ENCODE results near the gene APBA2. TPM values are rescaled to one million over a fixed set of nuclear protein-coding genes. Genes with fewer than 3 reads are reported as not detected.

Gene APBA2
- total and polyA plus RNA-seq, 12 donors, result 0.16 to 0.85 (median 0.46) TPM

DNA sequence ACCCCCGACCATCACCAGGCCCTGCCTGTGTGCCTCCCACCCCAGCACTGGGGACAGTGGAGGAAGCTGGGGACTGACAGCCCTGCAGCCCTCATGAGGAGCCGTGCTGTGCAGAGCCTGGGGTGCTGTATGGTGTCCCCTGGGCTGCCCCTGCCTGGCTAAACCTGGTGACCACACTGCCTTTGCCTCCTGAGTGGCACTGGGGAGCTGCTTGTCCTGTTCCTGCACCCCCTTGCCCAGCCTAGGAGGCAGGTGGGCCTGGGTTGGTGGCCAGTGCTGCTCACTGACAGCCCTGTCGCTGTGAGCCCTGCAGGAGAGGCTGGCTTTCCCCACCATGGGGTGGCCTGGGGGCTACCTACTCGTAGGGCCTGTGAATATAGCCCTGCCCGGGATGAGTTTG lies 224.4 kb downstream of the APBA2 start:
- ATAC-seq, result no peak

GRCh38 chr15:29110733-29111132 lies 225.0 kb downstream of the APBA2 start:
- Histone ChIP-seq H3K27me3 (peaks cover 0 to 61% (median 38%) of the 10 kb centered on the region in 7 donors), H3K9me3 (no peaks in the 10 kb centered on the region)

More for the DNA sequence above, 224.4 kb downstream of the APBA2 start:
- Histone ChIP-seq H3K27ac (no peak overlapping the region), H3K9me3 (no peaks in the 10 kb centered on the region), H3K4me1 (peaks cover 0 to 5% (median 2%) of the 10 kb centered on the region in 9 donors), H3K36me3 (no peaks in the 10 kb centered on the region), H3K27me3 (peaks cover 0 to 56% (median 32%) of the 10 kb centered on the region in 7 donors), H3K4me3 (no peak overlapping the region)
- intact Hi-C loops (cut with DNase I), result no loop called here
- TF ChIP-seq, protein P1, sequence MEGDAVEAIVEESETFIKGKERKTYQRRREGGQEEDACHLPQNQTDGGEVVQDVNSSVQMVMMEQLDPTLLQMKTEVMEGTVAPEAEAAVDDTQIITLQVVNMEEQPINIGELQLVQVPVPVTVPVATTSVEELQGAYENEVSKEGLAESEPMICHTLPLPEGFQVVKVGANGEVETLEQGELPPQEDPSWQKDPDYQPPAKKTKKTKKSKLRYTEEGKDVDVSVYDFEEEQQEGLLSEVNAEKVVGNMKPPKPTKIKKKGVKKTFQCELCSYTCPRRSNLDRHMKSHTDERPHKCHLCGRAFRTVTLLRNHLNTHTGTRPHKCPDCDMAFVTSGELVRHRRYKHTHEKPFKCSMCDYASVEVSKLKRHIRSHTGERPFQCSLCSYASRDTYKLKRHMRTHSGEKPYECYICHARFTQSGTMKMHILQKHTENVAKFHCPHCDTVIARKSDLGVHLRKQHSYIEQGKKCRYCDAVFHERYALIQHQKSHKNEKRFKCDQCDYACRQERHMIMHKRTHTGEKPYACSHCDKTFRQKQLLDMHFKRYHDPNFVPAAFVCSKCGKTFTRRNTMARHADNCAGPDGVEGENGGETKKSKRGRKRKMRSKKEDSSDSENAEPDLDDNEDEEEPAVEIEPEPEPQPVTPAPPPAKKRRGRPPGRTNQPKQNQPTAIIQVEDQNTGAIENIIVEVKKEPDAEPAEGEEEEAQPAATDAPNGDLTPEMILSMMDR (IDR thresholded peaks at IDR 0.05), result no peak
- DNase-seq, result no peak
- WGBS, 2 donors, result 82 to 85% methylated on average over 5 of the region's 5 CpGs

DNA sequence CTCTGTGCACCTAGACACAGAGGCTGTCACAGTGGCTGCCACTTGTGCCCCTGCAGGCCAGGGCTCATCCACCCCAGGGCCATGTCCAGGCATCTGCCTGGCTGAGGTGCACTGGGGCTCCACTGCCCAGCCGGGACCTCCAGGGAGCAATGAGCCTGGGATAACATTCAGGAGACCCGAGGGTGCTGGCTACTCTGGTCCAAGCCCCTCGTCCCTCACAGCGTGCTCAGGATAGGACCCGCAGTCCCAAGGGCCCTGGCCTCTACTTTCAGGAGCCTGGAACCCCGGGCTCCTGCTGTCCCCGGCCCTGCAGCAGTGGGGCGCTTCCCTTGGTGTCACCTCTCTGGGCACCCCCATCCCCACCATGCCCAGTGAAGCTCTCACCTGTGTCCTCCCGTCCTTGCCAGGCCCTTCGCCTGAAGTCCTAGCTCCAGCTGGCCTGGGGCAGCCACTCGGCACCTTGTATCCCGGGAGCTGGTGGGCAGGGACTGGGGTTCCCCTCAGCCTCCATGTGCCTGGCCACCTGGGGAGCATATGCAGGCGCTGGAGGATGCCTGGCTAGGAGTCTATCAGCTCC lies 226.0 kb downstream of the APBA2 start:
- Histone ChIP-seq H3K9me3 (no peaks in the 10 kb centered on the region), H3K4me3 (no peak overlapping the region), H3K4me1 (peaks cover 0 to 11% (median 8%) of the 10 kb centered on the region in 9 donors), H3K36me3 (no peaks in the 10 kb centered on the region), H3K27me3 (peaks cover 0 to 65% (median 42%) of the 10 kb centered on the region in 7 donors), H3K27ac (no peak overlapping the region)
- ATAC-seq (no peak), DNase-seq (no peak)
- intact Hi-C loops (cut with DNase I), result no loop called here
- WGBS, 2 donors, result 84 to 96% methylated on average over 13 of the region's 13 CpGs
- TF ChIP-seq, protein P1 (IDR thresholded peaks at IDR 0.05), result no peak

More at GRCh38 chr15:29110733-29111132, 225.0 kb downstream of the APBA2 start:
- no peaks in the 10 kb centered on the region for H3K36me3 ChIP-seq
- ATAC-seq, result no peak
- no peak overlapping the region for H3K4me3 ChIP-seq
- intact Hi-C loops (cut with DNase I), result no loop called here
- no peak for DNase-seq
- no peak overlapping the region for H3K27ac ChIP-seq
- H3K4me1 ChIP-seq, result peaks cover 0 to 10% (median 6%) of the 10 kb centered on the region in 9 donors
- TF ChIP-seq, protein P1 (IDR thresholded peaks at IDR 0.05), result no peak
- 88 to 90% methylated on average over 9 of the region's 9 CpGs for WGBS, 2 donors

GRCh38 chr15:29113336-29114220 lies 227.8 kb downstream of the APBA2 start:
- WGBS, 2 donors, result 80 to 81% methylated on average over 37 of the region's 37 CpGs
- intact Hi-C loops (cut with DNase I), result no loop called here

More at GRCh38 chr15:29113336-29114220, 227.8 kb downstream of the APBA2 start:
- Histone ChIP-seq H3K9me3 (no peaks in the 10 kb centered on the region), H3K36me3 (no peaks in the 10 kb centered on the region), H3K4me1 (peaks cover 0 to 11% (median 8%) of the 10 kb centered on the region in 9 donors), H3K27me3 (peaks cover 0 to 65% (median 42%) of the 10 kb centered on the region in 7 donors), H3K27ac (no peak overlapping the region), H3K4me3 (no peak overlapping the region)
- TF ChIP-seq, protein P1 (IDR thresholded peaks at IDR 0.05), result no peak
- no peak for ATAC-seq
- DNase-seq, result no peak

Measured in heart right ventricle (tissue), 16 donors.